GM18505 (cell line): ENCODE results near the gene ADAMTSL3.
"Not testable (repeated sequence)": the region's sequence is repeated elsewhere in the genome, so short reads cannot be mapped to it uniquely, and the experiment has no call there.

Experiments used
- ATAC-seq: cut with Tn5 transposase; IDR thresholded peaks from one replicate; pipeline ENCODE4 v1.9.1; 2021; ENCODE audit not compliant: unreplicated experiment
- POLR2A ChIP-seq: IDR thresholded peaks from 4 replicates; pipeline ENCODE4 v1.6.1; 2011; ENCODE audit warnings: borderline replicate concordance; ENCODE audit not compliant: insufficient read depth, insufficient read length; ENCODE audit errors: extremely low read depth

Gene ADAMTSL3

DNA sequence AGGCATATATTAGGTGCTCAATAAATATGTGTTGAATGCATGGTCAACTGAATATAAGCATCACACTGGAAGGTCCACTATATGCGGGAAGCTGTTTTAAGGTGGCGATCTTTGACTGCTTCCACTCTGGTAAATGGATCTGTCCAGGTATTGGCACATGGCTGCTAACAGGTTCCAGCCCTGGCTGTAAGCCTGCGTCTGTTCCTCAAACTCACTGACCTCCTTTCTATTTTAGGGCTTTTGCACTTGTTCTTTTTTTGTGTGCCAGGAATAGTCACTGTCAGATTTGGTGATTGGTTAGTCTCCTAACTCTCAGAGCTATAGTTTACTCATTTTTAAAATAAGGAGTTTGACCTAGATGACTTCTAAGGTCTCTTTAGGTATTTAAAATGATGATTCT, 46.2 kb downstream of the ADAMTSL3 start:
- ATAC-seq = no peak

GRCh38 chr15:83702314-83702713, 48.4 kb downstream of the ADAMTSL3 start:
- not testable (repeated sequence) for ATAC-seq

More for the DNA sequence above, 46.2 kb downstream of the ADAMTSL3 start:
- TF ChIP-seq POLR2A = no peak

GRCh38 chr15:83708328-83708727, 54.4 kb downstream of the ADAMTSL3 start:
- ATAC-seq = no peak
- no peak for TF ChIP-seq POLR2A

GRCh38 chr15:83709241-83709640, 55.3 kb downstream of the ADAMTSL3 start:
- no peak for TF ChIP-seq POLR2A
- no peak for ATAC-seq

DNA sequence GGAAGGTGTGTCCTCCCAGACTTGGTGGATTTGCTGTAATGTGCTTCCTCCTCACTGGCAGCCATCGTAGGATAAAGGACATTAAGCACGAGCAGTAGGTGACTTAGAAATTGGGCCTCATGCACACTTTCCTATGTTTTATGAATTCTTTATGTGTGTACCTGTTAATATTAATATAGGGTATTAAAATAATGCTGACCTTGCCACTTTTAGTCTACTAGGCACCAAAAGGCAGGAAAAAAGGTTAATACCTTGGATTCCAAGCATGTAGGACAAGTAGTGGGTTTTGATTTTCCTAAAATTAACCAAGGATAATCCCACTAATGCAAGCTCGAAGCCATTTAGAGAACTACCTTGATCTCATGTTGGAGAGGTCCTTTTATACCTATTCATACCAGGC, 55.9 kb downstream of the ADAMTSL3 start:
- no peak for ATAC-seq
- TF ChIP-seq POLR2A = no peak

GRCh38 chr15:83710452-83710851, 56.5 kb downstream of the ADAMTSL3 start:
- no peak for ATAC-seq
- no peak for TF ChIP-seq POLR2A

DNA sequence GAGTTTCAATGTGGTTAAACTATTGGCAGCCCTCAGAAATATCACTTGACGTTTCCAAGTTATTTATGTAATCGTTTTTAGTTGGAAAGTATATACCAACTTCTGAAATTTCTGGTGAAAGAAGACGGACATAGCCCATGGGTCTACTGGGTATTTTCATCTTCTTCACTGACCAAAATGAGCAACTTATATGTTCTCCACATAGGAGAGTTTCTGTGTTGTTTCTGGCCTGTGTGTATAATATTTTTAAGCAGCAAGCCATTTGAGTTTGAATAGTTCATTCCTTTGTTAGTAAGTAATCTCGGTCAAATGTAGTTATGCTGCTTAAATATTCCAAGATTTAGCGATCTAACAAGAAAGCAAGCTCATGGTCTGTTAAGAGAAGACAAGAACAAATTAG, 57.3 kb downstream of the ADAMTSL3 start:
- no peak for TF ChIP-seq POLR2A
- ATAC-seq = no peak

GRCh38 chr15:83713242-83713641, 59.3 kb downstream of the ADAMTSL3 start:
- TF ChIP-seq POLR2A = no peak
- ATAC-seq = no peak

DNA sequence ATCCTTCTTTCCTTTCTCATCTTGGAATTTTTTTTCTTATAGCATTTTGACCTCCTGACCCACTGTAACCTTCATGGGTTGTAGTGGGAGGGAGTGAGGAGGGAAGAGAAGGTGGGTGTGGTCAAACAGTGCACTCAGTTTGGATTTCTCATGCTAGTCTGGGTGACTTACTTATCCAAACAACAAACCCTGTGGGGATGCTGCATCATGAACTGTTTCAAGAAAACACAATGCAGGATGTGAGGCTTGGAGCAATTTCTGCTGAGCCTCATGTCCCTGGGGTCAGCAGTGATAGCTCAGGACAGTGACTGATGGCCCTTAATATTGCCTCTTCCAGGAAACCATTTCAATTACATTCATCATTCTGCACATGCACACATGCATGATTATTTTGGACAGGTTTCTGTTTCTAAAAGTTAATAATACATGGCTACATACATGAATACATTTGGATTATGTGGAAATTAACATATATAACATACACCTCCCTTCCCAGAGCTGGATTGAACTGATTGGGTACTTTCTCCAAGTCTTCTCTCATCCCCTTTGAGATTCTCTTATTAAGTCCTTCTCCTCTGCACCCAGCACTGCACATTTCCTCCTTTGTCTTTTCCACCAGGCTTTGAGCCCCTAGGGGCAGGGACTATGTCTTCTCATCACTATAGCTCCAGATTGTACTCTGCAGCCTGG, 61.2 kb downstream of the ADAMTSL3 start:
- no peak for TF ChIP-seq POLR2A
- no peak for ATAC-seq

- ATAC-seq = no peak
- no peak for TF ChIP-seq POLR2A
These were observed 62.7 kb downstream of the ADAMTSL3 start for GRCh38 chr15:83716605-83717004.

DNA sequence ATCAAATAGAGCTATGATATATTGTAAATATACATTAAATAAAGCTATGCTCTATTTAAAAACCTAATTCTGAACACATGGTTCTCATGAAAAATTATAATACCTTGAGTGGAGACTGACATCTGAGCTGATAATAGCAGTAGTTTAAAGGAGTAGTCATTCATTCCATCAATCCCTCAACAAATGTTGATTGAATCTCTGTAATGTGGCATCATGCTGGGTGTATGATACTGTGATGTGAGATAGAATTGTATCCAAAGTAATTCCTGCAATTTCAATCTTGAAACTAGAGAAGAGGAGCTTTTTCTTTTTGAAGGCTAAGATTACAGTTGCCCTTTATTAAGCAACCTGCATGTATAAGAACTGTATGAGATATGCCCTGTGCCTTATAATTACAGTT, 63.1 kb downstream of the ADAMTSL3 start:
- ATAC-seq = no peak
- no peak for TF ChIP-seq POLR2A

- no peak for TF ChIP-seq POLR2A
- no peak for ATAC-seq
These were observed 66.5 kb downstream of the ADAMTSL3 start for GRCh38 chr15:83720468-83720867.

DNA sequence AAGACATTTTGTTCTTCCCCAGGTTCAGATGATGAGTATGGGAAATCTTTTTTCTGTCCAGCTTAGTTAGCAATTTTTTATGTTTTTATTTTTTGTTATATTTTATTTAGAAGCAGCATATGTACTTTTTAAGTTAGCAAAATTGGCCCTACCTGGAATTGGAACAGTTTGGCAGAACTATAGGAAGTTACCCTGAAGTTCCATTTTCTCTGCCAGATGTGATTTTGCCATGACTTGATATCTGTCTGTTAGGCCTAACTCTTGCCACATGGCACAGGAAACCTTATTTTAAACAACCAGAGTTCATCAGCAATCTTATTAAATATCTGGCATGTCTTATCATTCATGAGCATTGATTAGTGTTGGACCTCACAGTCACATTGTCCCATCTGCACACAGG, 67.1 kb downstream of the ADAMTSL3 start:
- ATAC-seq = no peak
- no peak for TF ChIP-seq POLR2A

- ATAC-seq = no peak
- no peak for TF ChIP-seq POLR2A
These were observed 68.1 kb downstream of the ADAMTSL3 start for GRCh38 chr15:83721981-83722380.

GRCh38 chr15:83723216-83723615, 69.3 kb downstream of the ADAMTSL3 start:
- no peak for TF ChIP-seq POLR2A

DNA sequence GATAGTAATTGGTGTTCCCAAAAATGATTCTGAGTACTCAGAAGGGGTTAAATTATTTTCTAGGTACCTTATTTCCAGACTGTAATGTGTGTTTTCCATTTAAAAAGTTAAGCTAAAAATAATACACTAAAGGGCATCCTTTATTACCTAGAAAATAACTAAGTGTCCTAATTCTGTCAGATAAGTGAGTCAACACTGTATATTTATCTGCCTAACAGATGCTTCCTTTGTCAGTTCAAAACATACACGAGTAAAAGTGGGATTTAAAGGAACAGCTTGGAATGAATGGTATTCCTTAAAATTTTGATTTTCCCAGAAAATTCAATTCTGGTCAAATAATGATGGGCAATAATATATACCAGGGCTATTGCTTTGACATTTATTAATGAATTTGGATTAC, 78.3 kb downstream of the ADAMTSL3 start:
- TF ChIP-seq POLR2A = no peak
- ATAC-seq = no peak

More at GRCh38 chr15:83723216-83723615, 69.3 kb downstream of the ADAMTSL3 start:
- ATAC-seq = no peak

DNA sequence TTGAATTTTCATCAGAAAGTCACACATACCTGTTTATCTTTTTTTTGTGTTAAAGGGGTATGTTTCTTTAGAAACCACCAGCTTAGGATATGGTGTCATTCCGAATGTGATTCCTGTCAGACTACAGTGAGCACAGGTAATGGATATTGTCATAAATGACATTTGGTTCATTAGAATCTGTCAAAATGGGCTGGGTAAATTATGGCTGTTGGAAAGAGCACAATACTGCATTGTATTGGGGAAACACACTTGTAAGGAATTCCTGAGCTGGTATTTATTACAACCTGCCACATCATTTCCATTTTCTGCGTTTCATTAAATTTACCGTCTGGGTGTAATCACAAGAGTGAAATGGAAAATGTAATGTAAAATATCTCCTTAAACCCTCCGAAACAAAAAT, 78.8 kb downstream of the ADAMTSL3 start:
- no peak for ATAC-seq

More for the DNA sequence above, 78.8 kb downstream of the ADAMTSL3 start:
- no peak for TF ChIP-seq POLR2A
